NCI-H446 treated with DMSO at 0.1 percent for 48 hours (cell line): ENCODE data around the gene SNRPA.
"Not testable (repeated sequence)": the region's sequence is repeated elsewhere in the genome, so short reads cannot be mapped to it uniquely, and the experiment has no call there.

ENCODE experiments used
- DNase-seq: peaks from one replicate; lab custom pipeline; 2025; lab: John Stamatoyannopoulos, UW

Gene SNRPA

GRCh38 chr19:40802300-40803169, 51.5 kb downstream of the SNRPA start:
- DNase-seq, result no peak

GRCh38 chr19:40803170-40803856, 52.3 kb downstream of the SNRPA start:
- DNase-seq, result no peak

- no peak for DNase-seq
Observed at GRCh38 chr19:40803857-40804782, 53.1 kb downstream of the SNRPA start.

GRCh38 chr19:40804783-40805242, 53.8 kb downstream of the SNRPA start:
- DNase-seq, result no peak

- DNase-seq, result no peak
Observed at GRCh38 chr19:40805258-40805868, 54.4 kb downstream of the SNRPA start.

- no peak for DNase-seq
Observed at GRCh38 chr19:40806423-40807146, 55.6 kb downstream of the SNRPA start.

GRCh38 chr19:40807147-40808020, 56.4 kb downstream of the SNRPA start:
- DNase-seq, result no peak

GRCh38 chr19:40808021-40808325, 57.0 kb downstream of the SNRPA start:
- DNase-seq, result no peak

GRCh38 chr19:40808497-40808896, 57.5 kb downstream of the SNRPA start:
- no peak for DNase-seq

GRCh38 chr19:40809358-40810086, 58.5 kb downstream of the SNRPA start:
- no peak for DNase-seq

GRCh38 chr19:40810160-40810559, 59.2 kb downstream of the SNRPA start:
- no peak for DNase-seq

GRCh38 chr19:40810649-40811408, 59.8 kb downstream of the SNRPA start:
- DNase-seq, result not testable (repeated sequence)

GRCh38 chr19:40811478-40812341, 60.7 kb downstream of the SNRPA start:
- no peak for DNase-seq

- DNase-seq, result not testable (repeated sequence)
Observed at GRCh38 chr19:40812571-40812970, 61.6 kb downstream of the SNRPA start.

GRCh38 chr19:40813182-40813581, 62.2 kb downstream of the SNRPA start:
- no peak for DNase-seq
